Peyer's patch (tissue), 4 donors: ENCODE data around the gene WDR89. TPM values are rescaled to one million over a fixed set of nuclear protein-coding genes. Genes with fewer than 3 reads are reported as not detected.

Source experiments
- DNase-seq, 3 donors: peaks; one replicate each; pipeline ENCODE4 v3.0.0-alpha.2; 2017 to 2019
- H3K27ac ChIP-seq, 4 donors: fragments of 200-600 bp; sonication (generic); one replicate each; pipeline ENCODE4 v1.5.1; 2016 to 2019
- H3K27me3 ChIP-seq, 2 donors: fragments of 200-600 bp; sonication (generic); one replicate each; pipeline ENCODE4 v1.5.1; 2019
- H3K36me3 ChIP-seq, 3 donors: fragments of 200-600 bp; sonication (generic); one replicate each; pipeline ENCODE4 v1.5.1; 2016 to 2019
- H3K4me1 ChIP-seq, 4 donors: fragments of 200-600 bp; sonication (generic); one replicate each; pipeline ENCODE4 v1.5.1; 2016 to 2019
- H3K4me3 ChIP-seq, 4 donors: fragments of 200-600 bp; sonication (generic); 1 replicate in 3 of 4; 2 replicates in 1 of 4; pipeline ENCODE4 v1.5.1; 2016 to 2019; ENCODE audit warnings: mild to moderate bottlenecking in 1 of 4
- H3K9me3 ChIP-seq, 4 donors: fragments of 200-600 bp; sonication (generic); one replicate each; pipeline ENCODE4 v1.5.1; 2016 to 2019; ENCODE audit warnings: mild to moderate bottlenecking in 1 of 4
- POLR2A ChIP-seq, 2 donors: fragments of 450-650 bp; IDR thresholded peaks; one replicate each; pipeline ENCODE4 v1.5.1; 2017; ENCODE audit warnings: antibody characterized with exemption in 2 of 2, mild to moderate bottlenecking in 2 of 2, moderate library complexity in 2 of 2
- total RNA-seq, 4 donors: library from RNA; depleted of rRNA; stranded (reverse); fragments of >200 nt; gene quantifications; one replicate each; pipeline ENCODE4 v1.1.0, GENCODE V29; 2016
- TF ChIP-seq, protein P1 (sequence below), 6 experiments: fragments of 450-650 bp in 4 of 6; fragments of 200-600 bp in 2 of 6; sonication (generic) in 1 of 6; IDR thresholded peaks; one replicate each; pipeline ENCODE4 v1.5.1; 2017 to 2019; ENCODE audit warnings: antibody characterized with exemption in 6 of 6, mild to moderate bottlenecking in 3 of 6, moderate library complexity in 1 of 6

Gene WDR89
- total RNA-seq, 4 donors from 2014 or later = 3.2 to 7.4 (median 5.6) TPM

- no peak for DNase-seq
- no peak overlapping the region for H3K27ac ChIP-seq
- TF ChIP-seq POLR2A (IDR thresholded peaks at IDR 0.05) = no peak
- TF ChIP-seq, protein P1, sequence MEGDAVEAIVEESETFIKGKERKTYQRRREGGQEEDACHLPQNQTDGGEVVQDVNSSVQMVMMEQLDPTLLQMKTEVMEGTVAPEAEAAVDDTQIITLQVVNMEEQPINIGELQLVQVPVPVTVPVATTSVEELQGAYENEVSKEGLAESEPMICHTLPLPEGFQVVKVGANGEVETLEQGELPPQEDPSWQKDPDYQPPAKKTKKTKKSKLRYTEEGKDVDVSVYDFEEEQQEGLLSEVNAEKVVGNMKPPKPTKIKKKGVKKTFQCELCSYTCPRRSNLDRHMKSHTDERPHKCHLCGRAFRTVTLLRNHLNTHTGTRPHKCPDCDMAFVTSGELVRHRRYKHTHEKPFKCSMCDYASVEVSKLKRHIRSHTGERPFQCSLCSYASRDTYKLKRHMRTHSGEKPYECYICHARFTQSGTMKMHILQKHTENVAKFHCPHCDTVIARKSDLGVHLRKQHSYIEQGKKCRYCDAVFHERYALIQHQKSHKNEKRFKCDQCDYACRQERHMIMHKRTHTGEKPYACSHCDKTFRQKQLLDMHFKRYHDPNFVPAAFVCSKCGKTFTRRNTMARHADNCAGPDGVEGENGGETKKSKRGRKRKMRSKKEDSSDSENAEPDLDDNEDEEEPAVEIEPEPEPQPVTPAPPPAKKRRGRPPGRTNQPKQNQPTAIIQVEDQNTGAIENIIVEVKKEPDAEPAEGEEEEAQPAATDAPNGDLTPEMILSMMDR (IDR thresholded peaks at IDR 0.05) = no peak
- no peaks in the 10 kb centered on the region for H3K36me3 ChIP-seq
- no peaks in the 10 kb centered on the region for H3K9me3 ChIP-seq
- no peaks in the 10 kb centered on the region for H3K27me3 ChIP-seq
- H3K4me3 ChIP-seq = no peak overlapping the region
- no peaks in the 10 kb centered on the region for H3K4me1 ChIP-seq
Measured at GRCh38 chr14:63581491-63581890, 60.2 kb downstream of the WDR89 start.

- Histone ChIP-seq H3K9me3 (no peaks in the 10 kb centered on the region), H3K4me3 (no peak overlapping the region), H3K27me3 (no peaks in the 10 kb centered on the region), H3K36me3 (no peaks in the 10 kb centered on the region), H3K4me1 (no peaks in the 10 kb centered on the region), H3K27ac (no peak overlapping the region)
- TF ChIP-seq, protein P1 (IDR thresholded peaks at IDR 0.05) = no peak
- TF ChIP-seq POLR2A (IDR thresholded peaks at IDR 0.05) = no peak
- DNase-seq = no peak
Measured at GRCh38 chr14:63578300-63578699, 63.4 kb downstream of the WDR89 start.

DNA sequence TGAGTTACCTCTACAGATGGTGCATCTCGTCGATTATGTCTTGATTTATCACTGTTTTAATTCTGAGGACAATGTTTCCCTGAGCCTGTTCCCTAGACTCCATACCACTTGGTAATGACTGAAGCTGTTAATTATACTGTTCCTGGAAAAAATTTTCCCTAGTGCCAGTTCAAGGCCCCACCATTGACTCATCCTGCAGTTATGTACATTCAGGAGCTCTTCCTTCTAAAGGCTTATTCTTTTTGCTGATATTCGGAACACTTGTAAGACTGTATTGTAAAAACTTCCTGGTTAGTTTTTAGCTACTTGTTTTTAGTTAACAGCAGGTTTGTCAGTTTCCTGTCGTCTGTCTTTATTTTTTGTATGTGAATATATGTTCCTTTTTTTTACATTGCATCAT lies 68.1 kb downstream of the WDR89 start:
- Histone ChIP-seq H3K9me3 (no peaks in the 10 kb centered on the region), H3K4me1 (no peaks in the 10 kb centered on the region), H3K4me3 (no peak overlapping the region), H3K27ac (no peak overlapping the region), H3K27me3 (no peaks in the 10 kb centered on the region), H3K36me3 (no peaks in the 10 kb centered on the region)
- TF ChIP-seq, protein P1 (IDR thresholded peaks at IDR 0.05) = no peak
- TF ChIP-seq POLR2A (IDR thresholded peaks at IDR 0.05) = no peak
- DNase-seq = no peak

- H3K36me3 ChIP-seq = no peaks in the 10 kb centered on the region
- no peak overlapping the region for H3K4me3 ChIP-seq
- H3K27ac ChIP-seq = no peak overlapping the region
- no peak for TF ChIP-seq POLR2A (IDR thresholded peaks at IDR 0.05)
- TF ChIP-seq, protein P1 (IDR thresholded peaks at IDR 0.05) = no peak
- no peaks in the 10 kb centered on the region for H3K9me3 ChIP-seq
- no peaks in the 10 kb centered on the region for H3K4me1 ChIP-seq
- no peaks in the 10 kb centered on the region for H3K27me3 ChIP-seq
- DNase-seq = no peak
Measured at GRCh38 chr14:63565448-63565847, 76.2 kb downstream of the WDR89 start.

GRCh38 chr14:63564318-63564717 lies 77.4 kb downstream of the WDR89 start:
- H3K4me1 ChIP-seq = no peaks in the 10 kb centered on the region
- no peak for DNase-seq
- H3K27me3 ChIP-seq = no peaks in the 10 kb centered on the region
- TF ChIP-seq POLR2A (IDR thresholded peaks at IDR 0.05) = no peak
- TF ChIP-seq, protein P1 (IDR thresholded peaks at IDR 0.05) = no peak
- H3K36me3 ChIP-seq = no peaks in the 10 kb centered on the region
- no peak overlapping the region for H3K27ac ChIP-seq
- no peak overlapping the region for H3K4me3 ChIP-seq
- H3K9me3 ChIP-seq = no peaks in the 10 kb centered on the region

GRCh38 chr14:63563370-63564026 lies 78.2 kb downstream of the WDR89 start:
- no peaks in the 10 kb centered on the region for H3K4me1 ChIP-seq
- H3K36me3 ChIP-seq = no peaks in the 10 kb centered on the region
- H3K27ac ChIP-seq = no peak overlapping the region
- H3K4me3 ChIP-seq = no peak overlapping the region
- TF ChIP-seq, protein P1 (IDR thresholded peaks at IDR 0.05) = no peak
- no peak for TF ChIP-seq POLR2A (IDR thresholded peaks at IDR 0.05)
- H3K27me3 ChIP-seq = no peaks in the 10 kb centered on the region
- no peak for DNase-seq
- H3K9me3 ChIP-seq = no peaks in the 10 kb centered on the region
